ENCODE results near the gene CARMIL1.

CARMIL1 gene

GRCh38 chr6:25483943-25484342 lies 204.8 kb downstream of the CARMIL1 start:
- H3K9me3 ChIP-seq (ENCODE audit: insufficient read depth, low read length), result no peaks in the 10 kb centered on the region
- H4K20me1 ChIP-seq (ENCODE audit: insufficient read depth, low read length), result no peaks in the 10 kb centered on the region
- no peaks in the 10 kb centered on the region for H3K36me3 ChIP-seq (replicated peaks; ENCODE audit: low read depth, low read length)
- no peak overlapping the region for H3K4me2 ChIP-seq (ENCODE audit: low read length)
- no peak for TF ChIP-seq EZH2phosphoT487 (IDR thresholded peaks at IDR 0.05; ENCODE audit: low read depth)
- TF ChIP-seq CTCF (IDR thresholded peaks at IDR 0.05; ENCODE audit: low read depth, low read length), result no peak
- H3K27ac ChIP-seq (ENCODE audit: low read length), result no peak overlapping the region
- no peaks in the 10 kb centered on the region for H3K4me1 ChIP-seq (ENCODE audit: low read length)
- H3K9ac ChIP-seq (ENCODE audit: low read length), result no peak overlapping the region
- peaks cover 2% of the 10 kb centered on the region; the same call in 1 of the 2 replicates for H3K27me3 ChIP-seq (ENCODE audit: low read depth, low read length)
- no peak overlapping the region for H3K4me3 ChIP-seq (ENCODE audit: low read length)
- no peaks in the 10 kb centered on the region for H3K79me2 ChIP-seq (ENCODE audit: low read length)
- no peak overlapping the region for H2AFZ ChIP-seq (ENCODE audit: low read depth, low read length)

DNA sequence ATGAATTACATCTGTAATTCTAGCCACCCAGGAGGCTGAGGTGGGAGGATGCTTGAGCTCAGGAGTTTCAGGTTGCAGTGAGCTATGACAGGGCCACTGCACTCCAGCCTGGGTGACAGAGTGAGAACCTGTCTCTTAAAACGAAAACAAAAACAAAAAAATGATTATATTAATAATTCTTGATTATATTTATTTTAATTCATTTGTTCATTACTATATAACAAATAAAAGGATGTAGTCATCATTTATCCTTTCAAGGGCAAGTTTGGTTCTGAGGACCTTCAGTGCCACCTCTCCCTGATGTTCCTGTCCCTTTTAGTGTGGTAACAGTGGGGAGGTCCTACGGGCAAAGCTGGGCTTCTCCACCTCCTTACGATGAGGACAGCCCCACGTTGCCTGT lies 205.7 kb downstream of the CARMIL1 start:
- TF ChIP-seq EZH2phosphoT487 (IDR thresholded peaks at IDR 0.05; ENCODE audit: low read depth), result no peak
- TF ChIP-seq CTCF (IDR thresholded peaks at IDR 0.05; ENCODE audit: low read depth, low read length), result no peak
- Histone ChIP-seq H3K9ac (ENCODE audit: low read length) (no peak overlapping the region), H3K4me2 (ENCODE audit: low read length) (no peak overlapping the region), H2AFZ (ENCODE audit: low read depth, low read length) (no peak overlapping the region), H3K79me2 (ENCODE audit: low read length) (no peaks in the 10 kb centered on the region), H3K27me3 (ENCODE audit: low read depth, low read length) (peaks cover 2% of the 10 kb centered on the region; the same call in 1 of the 2 replicates), H4K20me1 (ENCODE audit: insufficient read depth, low read length) (no peaks in the 10 kb centered on the region), H3K4me3 (ENCODE audit: low read length) (no peak overlapping the region), H3K36me3 (replicated peaks; ENCODE audit: low read depth, low read length) (no peaks in the 10 kb centered on the region), H3K4me1 (ENCODE audit: low read length) (no peaks in the 10 kb centered on the region), H3K27ac (ENCODE audit: low read length) (no peak overlapping the region), H3K9me3 (ENCODE audit: insufficient read depth, low read length) (no peaks in the 10 kb centered on the region)

DNA sequence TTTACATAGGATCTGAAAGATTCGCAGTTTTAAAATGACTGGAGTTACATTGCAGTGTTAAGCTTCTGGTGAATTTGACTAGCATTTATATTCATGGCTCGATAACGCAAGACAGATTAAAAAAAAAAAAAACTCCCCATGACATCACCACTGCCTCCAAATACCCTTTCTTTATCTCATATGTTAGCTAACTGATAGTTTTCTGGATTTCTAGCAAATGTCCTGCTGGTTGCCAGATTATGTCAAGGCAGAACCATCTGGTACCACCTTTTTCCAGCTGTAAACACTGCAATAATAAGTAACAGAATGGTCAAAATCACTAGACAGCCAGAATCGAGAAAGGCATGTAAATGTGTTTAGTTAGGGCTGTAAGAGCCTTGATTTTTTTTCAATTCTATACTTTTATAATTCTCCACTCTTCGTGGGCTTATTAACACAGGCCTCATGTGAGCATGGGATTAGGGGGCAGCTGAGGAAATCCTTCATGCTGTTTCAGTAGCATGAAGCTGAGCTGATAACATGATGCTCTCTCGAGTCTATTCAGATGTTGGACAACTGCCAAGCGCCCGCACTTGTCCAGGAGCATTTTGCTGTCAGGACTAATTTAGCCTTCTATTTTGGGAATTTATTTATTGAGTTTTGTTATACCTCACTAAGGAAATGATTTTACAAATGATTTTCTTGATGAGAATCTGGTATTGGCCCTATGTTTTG lies 206.8 kb downstream of the CARMIL1 start:
- TF ChIP-seq EZH2phosphoT487 (IDR thresholded peaks at IDR 0.05; ENCODE audit: low read depth) (no peak), CTCF (IDR thresholded peaks at IDR 0.05; ENCODE audit: low read depth, low read length) (no peak)
- no peaks in the 10 kb centered on the region for H3K9me3 ChIP-seq (ENCODE audit: insufficient read depth, low read length)
- no peak overlapping the region for H3K9ac ChIP-seq (ENCODE audit: low read length)
- H2AFZ ChIP-seq (ENCODE audit: low read depth, low read length), result no peak overlapping the region
- H3K4me1 ChIP-seq (ENCODE audit: low read length), result no peaks in the 10 kb centered on the region
- H3K27me3 ChIP-seq (ENCODE audit: low read depth, low read length), result peaks cover 2% of the 10 kb centered on the region; the same call in 1 of the 2 replicates
- H4K20me1 ChIP-seq (ENCODE audit: insufficient read depth, low read length), result no peaks in the 10 kb centered on the region
- H3K79me2 ChIP-seq (ENCODE audit: low read length), result no peaks in the 10 kb centered on the region
- H3K36me3 ChIP-seq (replicated peaks; ENCODE audit: low read depth, low read length), result no peaks in the 10 kb centered on the region
- no peak overlapping the region for H3K4me3 ChIP-seq (ENCODE audit: low read length)
- no peak overlapping the region for H3K27ac ChIP-seq (ENCODE audit: low read length)
- no peak overlapping the region for H3K4me2 ChIP-seq (ENCODE audit: low read length)

GRCh38 chr6:25486550-25486949 lies 207.4 kb downstream of the CARMIL1 start:
- no peak overlapping the region for H2AFZ ChIP-seq (ENCODE audit: low read depth, low read length)
- TF ChIP-seq EZH2phosphoT487 (IDR thresholded peaks at IDR 0.05; ENCODE audit: low read depth) (no peak), CTCF (IDR thresholded peaks at IDR 0.05; ENCODE audit: low read depth, low read length) (no peak)
- H3K27ac ChIP-seq (ENCODE audit: low read length), result no peak overlapping the region
- no peak overlapping the region for H3K4me2 ChIP-seq (ENCODE audit: low read length)
- H3K4me1 ChIP-seq (ENCODE audit: low read length), result no peaks in the 10 kb centered on the region
- H3K36me3 ChIP-seq (replicated peaks; ENCODE audit: low read depth, low read length), result no peaks in the 10 kb centered on the region
- H3K4me3 ChIP-seq (ENCODE audit: low read length), result no peak overlapping the region
- no peaks in the 10 kb centered on the region for H4K20me1 ChIP-seq (ENCODE audit: insufficient read depth, low read length)
- no peaks in the 10 kb centered on the region for H3K79me2 ChIP-seq (ENCODE audit: low read length)
- H3K9me3 ChIP-seq (ENCODE audit: insufficient read depth, low read length), result no peaks in the 10 kb centered on the region
- peaks cover 2% of the 10 kb centered on the region; the same call in 1 of the 2 replicates for H3K27me3 ChIP-seq (ENCODE audit: low read depth, low read length)
- H3K9ac ChIP-seq (ENCODE audit: low read length), result no peak overlapping the region
